Testis (tissue), 2 donors: ENCODE measurements around the gene MIPEP.
"Not testable (repeated sequence)": the region's sequence is repeated elsewhere in the genome, so short reads cannot be mapped to it uniquely, and the experiment has no call there.

Experiments used
- CTCF ChIP-seq, 3 experiments: fragments of 450-650 bp in 2 of 3; fragments of 200-600 bp in 1 of 3; sonication (generic) in 1 of 3; IDR thresholded peaks; one replicate each; pipeline ENCODE4 v1.5.1; 2016 to 2019; ENCODE audit warnings: antibody characterized with exemption in 3 of 3, mild to moderate bottlenecking in 2 of 3, moderate library complexity in 1 of 3
- POLR2A ChIP-seq: fragments of 450-650 bp; IDR thresholded peaks from one replicate; pipeline ENCODE4 v1.6.1; 2017; ENCODE audit warnings: antibody characterized with exemption, mild to moderate bottlenecking, moderate library complexity

GRCh38 chr13:23761760-23762159 lies 127.4 kb downstream of the MIPEP start:
- TF ChIP-seq CTCF (IDR thresholded peaks at IDR 0.05); POLR2A: not testable (repeated sequence)
